Mucosa of descending colon (tissue), 3 donors: Measurements from ENCODE around the gene SYNPO. TPM values are rescaled to one million over a fixed set of nuclear protein-coding genes. Genes with fewer than 3 reads are reported as not detected.
A peak's percentile ranks its signal among the peaks of the same experiment; 100 is the strongest.

Experiments used
- ATAC-seq: fragments of 200-7000 bp; cut with Tn5 transposase; one replicate; pipeline ENCODE4 v1.9.1; 2020; ENCODE audit warnings: mild to moderate bottlenecking, moderate library complexity
- DNase-seq, 3 donors: peaks; one replicate each; pipeline ENCODE4 v3.0.0-alpha.2; 2020
- H3K36me3 ChIP-seq: fragments of 200-600 bp; one replicate; pipeline ENCODE4 v1.8.0; 2021; ENCODE audit warnings: low read depth, mild to moderate bottlenecking
- H3K4me1 ChIP-seq: fragments of 200-600 bp; one replicate; pipeline ENCODE4 v1.8.0; 2021; ENCODE audit warnings: low read depth, mild to moderate bottlenecking
- H3K4me3 ChIP-seq: fragments of 200-600 bp; one replicate; pipeline ENCODE4 v1.8.0; 2021; ENCODE audit warnings: mild to moderate bottlenecking
- H3K9me3 ChIP-seq: fragments of 200-600 bp; one replicate; pipeline ENCODE4 v1.8.0; 2021; ENCODE audit warnings: mild to moderate bottlenecking
- CTCF ChIP-seq: fragments of 200-600 bp; IDR thresholded peaks from one replicate; pipeline ENCODE4 v1.8.0; 2022; ENCODE audit warnings: antibody characterized with exemption, mild to moderate bottlenecking
- intact Hi-C, 2 donors: fragments of 100-400 bp; cut with DNase I in 1 of 2; cut with micrococcal nuclease in 1 of 2; formaldehyde crosslinking; loops; one replicate each; pipeline versions ENCODE4 v1.11.0 to v1.11.1; 2022; cut with DNase I, micrococcal nuclease
- total RNA-seq, 3 donors: library from RNA; stranded (reverse); fragmentation: NEBNext Ultra II Directional in 2 of 3; extraction: Animal tissue kit (Norgen Biotek cat#: 25700) in 2 of 3; gene quantifications; one replicate each; pipeline versions ENCODE4 v1.2.1 to v1.2.4, GENCODE V29; 2021 to 2023
- donor health status: DM: no; HTN: no; CAD: no; lungs with moderate emphysema.
- donor health status: DM: no; HTN: no; CAD: no.
- donor health status: DM: no; HTN: yes; CAD: no.

SYNPO gene
- total RNA-seq, 3 donors from 2014 or later: 62.9 to 73.6 (median 63.9) TPM

DNA sequence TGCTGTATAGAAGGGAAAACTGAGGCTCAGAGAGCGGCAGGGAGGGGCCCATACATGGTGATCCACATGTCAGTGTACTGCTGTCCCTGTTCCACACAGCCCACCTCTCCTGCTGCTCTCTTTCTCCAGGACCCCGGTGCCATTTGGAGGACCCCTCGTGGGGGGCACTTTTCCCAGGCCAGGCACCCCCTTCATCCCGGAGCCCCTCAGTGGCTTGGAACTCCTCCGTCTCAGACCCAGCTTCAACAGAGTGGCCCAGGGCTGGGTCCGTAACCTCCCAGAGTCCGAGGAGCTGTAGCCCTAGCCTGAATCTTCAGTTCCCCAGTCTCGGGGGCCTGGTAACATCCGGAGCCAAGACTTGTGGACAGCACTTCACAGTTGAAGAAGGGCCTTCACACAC is 36.1 kb downstream of the SYNPO start:
- Histone ChIP-seq H3K4me1 (peaks cover 12% of the 10 kb centered on the region), H3K4me3 (no peak overlapping the region), H3K36me3 (no peaks in the 10 kb centered on the region), H3K9me3 (no peaks in the 10 kb centered on the region)
- DNase-seq (no peak), ATAC-seq (no peak)
- intact Hi-C loops: no loop called here
- TF ChIP-seq CTCF: no peak

GRCh38 chr5:150689120-150689519 is 48.7 kb downstream of the SYNPO start:
- Histone ChIP-seq H3K36me3 (peaks cover 10% of the 10 kb centered on the region), H3K4me3 (no peak overlapping the region), H3K9me3 (no peaks in the 10 kb centered on the region), H3K4me1 (no peaks in the 10 kb centered on the region)
- intact Hi-C loops: no loop called here
- no peak for TF ChIP-seq CTCF
- no peak for DNase-seq
- no peak for ATAC-seq

GRCh38 chr5:150690760-150691159 is 50.3 kb downstream of the SYNPO start:
- no peak for TF ChIP-seq CTCF
- peaks cover 10% of the 10 kb centered on the region for H3K36me3 ChIP-seq
- H3K4me1 ChIP-seq: no peaks in the 10 kb centered on the region
- ATAC-seq: no peak
- DNase-seq: no peak
- intact Hi-C loops: no loop called here
- no peak overlapping the region for H3K4me3 ChIP-seq
- H3K9me3 ChIP-seq: no peaks in the 10 kb centered on the region

- H3K36me3 ChIP-seq: peaks cover 10% of the 10 kb centered on the region
These were observed 51.8 kb downstream of the SYNPO start for GRCh38 chr5:150692276-150692675.

DNA sequence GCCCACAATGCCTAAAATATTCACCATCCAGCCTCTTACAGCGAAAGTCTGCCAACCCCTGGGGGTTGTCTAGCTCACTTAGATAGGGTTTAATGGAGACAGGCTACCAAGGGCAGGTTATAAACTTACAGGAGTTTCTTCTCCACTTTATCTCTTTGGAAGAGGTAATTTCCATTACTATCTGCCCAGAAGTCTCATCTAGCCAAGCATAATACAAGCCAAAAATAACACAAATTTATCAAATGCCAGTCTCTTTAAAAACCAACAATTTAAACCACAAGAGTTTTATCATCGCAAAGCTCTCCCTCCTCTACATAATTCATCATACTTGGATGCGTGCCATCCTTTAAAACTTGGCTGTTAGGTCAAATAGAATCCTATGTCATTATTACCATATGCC is 54.2 kb downstream of the SYNPO start:
- DNase-seq (no peak), ATAC-seq (no peak)
- Histone ChIP-seq H3K4me3 (no peak overlapping the region), H3K36me3 (peaks cover 10% of the 10 kb centered on the region), H3K4me1 (peaks cover 8% of the 10 kb centered on the region), H3K9me3 (no peaks in the 10 kb centered on the region)
- no peak for TF ChIP-seq CTCF
- intact Hi-C loops: no loop called here

More at GRCh38 chr5:150692276-150692675, 51.8 kb downstream of the SYNPO start:
- ATAC-seq (no peak), DNase-seq (no peak)
- H3K9me3 ChIP-seq: no peaks in the 10 kb centered on the region
- intact Hi-C loops: no loop called here
- no peak for TF ChIP-seq CTCF
- H3K4me1 ChIP-seq: no peaks in the 10 kb centered on the region
- no peak overlapping the region for H3K4me3 ChIP-seq

DNA sequence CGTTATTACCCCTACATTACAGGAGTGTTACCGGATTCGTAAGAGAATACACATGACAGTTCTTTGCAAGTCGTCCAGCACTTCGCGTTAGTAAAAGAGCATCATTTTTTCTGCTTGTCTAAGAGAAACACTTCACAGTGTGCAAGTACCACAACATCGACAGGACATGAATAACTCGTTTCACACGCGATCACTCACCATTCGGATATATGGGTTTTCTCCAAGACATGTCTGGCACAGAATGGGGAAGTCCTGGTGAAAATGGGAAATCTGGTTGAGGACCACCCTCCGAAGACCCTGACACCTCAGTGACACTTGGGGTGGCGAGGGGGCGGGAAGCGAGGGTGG is 59.8 kb downstream of the SYNPO start:
- TF ChIP-seq CTCF: no peak
- peak; percentile 2 for ATAC-seq
- intact Hi-C loops: no loop called here

More for the DNA sequence above, 59.8 kb downstream of the SYNPO start:
- no peak for DNase-seq
- Histone ChIP-seq H3K9me3 (no peaks in the 10 kb centered on the region), H3K36me3 (no peaks in the 10 kb centered on the region), H3K4me3 (peak overlapping the region; percentile 91), H3K4me1 (peaks cover 9% of the 10 kb centered on the region)
